Esophagus (tissue), 2 donors: Measurements from ENCODE around the gene CUX1. TPM values are rescaled to one million over a fixed set of nuclear protein-coding genes. Genes with fewer than 3 reads are reported as not detected.

Experiments used
- H3K27ac ChIP-seq, 2 donors: one replicate each; pipeline ENCODE4 v1.5.1; 2013; ENCODE audit warnings: low read depth in 2 of 2, mild to moderate bottlenecking in 2 of 2, inconsistent platforms in 1 of 2, low read length in 1 of 2, moderate library complexity in 1 of 2
- H3K27me3 ChIP-seq, 2 donors: one replicate each; pipeline ENCODE4 v1.6.1; 2013; ENCODE audit warnings: low read length in 2 of 2, control low read depth in 1 of 2, mild to moderate bottlenecking in 1 of 2; ENCODE audit not compliant: insufficient read depth in 2 of 2, control insufficient read depth in 1 of 2
- H3K36me3 ChIP-seq, 2 donors: one replicate each; pipeline ENCODE4 v1.6.1; 2013; ENCODE audit warnings: low read length in 1 of 2; ENCODE audit not compliant: control insufficient read depth in 2 of 2, insufficient read depth in 2 of 2
- H3K4me1 ChIP-seq, 2 donors: one replicate each; pipeline ENCODE4 v1.6.1; 2013; ENCODE audit warnings: low read length in 1 of 2; ENCODE audit not compliant: control insufficient read depth in 2 of 2, insufficient read depth in 2 of 2
- H3K4me3 ChIP-seq, 2 donors: one replicate each; pipeline ENCODE4 v1.5.1; 2013; ENCODE audit warnings: low read length in 2 of 2, mild to moderate bottlenecking in 2 of 2, low read depth in 1 of 2, moderate library complexity in 1 of 2
- H3K9me3 ChIP-seq, 2 donors: one replicate each; pipeline ENCODE4 v1.6.1; 2013; ENCODE audit warnings: mild to moderate bottlenecking in 2 of 2, low read depth in 1 of 2, low read length in 1 of 2, moderate library complexity in 1 of 2; ENCODE audit not compliant: control insufficient read depth in 2 of 2, insufficient read depth in 1 of 2
- WGBS, 2 donors: extraction: QIAGEN DNeasy Blood & Tissue Kit; methylation state at CpG; one replicate each; pipeline ENCODE4 v1.1.7; 2013; 5-methylcytosine and 5-hydroxymethylcytosine counted together
- polyA plus RNA-seq, 2 donors: library from polyadenylated mRNA; stranded (reverse); fragments of 200-250 nt; gene quantifications; one replicate each; pipeline ENCODE4 v1.2.3, GENCODE V29; 2013
- donor health status: healthy with polysubstance abuse.
- donor health status: Bipolar disorder and iron deficiency.

CUX1 gene
- polyA plus RNA-seq, 2 donors: 19.6 to 21.7 TPM

DNA sequence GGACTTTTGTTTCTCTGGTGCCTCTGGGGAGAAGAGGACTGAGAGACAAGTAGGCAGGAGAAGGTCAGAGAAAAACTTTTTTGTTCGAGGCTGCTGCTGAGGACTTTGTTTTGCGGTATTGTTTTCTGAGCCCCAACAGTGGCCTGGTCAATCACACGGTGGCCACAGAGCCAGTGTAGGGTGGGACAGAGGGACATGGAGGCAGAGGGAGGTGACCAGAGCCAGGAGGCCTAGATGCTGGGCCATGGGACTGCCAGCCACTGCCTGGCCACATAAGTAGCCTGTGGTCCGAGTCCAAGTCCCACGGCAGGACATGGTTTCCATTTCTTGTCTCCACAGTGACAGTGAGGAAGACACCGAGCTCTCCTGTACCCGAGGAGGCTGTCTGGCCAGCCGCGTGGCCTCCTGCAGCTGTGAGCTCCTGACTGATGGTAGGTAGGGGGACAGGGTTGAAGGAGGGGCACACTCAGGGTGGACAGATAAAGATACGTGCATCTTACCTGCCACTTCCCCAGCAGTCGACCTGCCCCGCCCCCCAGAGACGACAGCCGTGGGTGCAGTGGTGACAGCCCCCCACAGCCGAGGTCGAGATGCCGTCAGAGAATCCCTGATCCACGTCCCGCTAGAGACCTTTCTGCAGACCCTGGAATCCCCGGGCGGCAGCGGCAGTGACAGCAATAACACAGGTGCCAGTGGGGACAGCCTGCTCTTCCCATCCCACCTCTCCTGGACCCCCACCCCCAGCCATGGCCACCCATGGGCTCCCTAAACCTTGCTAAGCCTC lies 496.8 kb downstream of the CUX1 start:
- H3K27ac ChIP-seq: no peak overlapping the region
- H3K4me3 ChIP-seq: no peak overlapping the region
- no peaks in the 10 kb centered on the region for H3K27me3 ChIP-seq
- H3K36me3 ChIP-seq: peaks cover 0 to 3% of the 10 kb centered on the region in 2 donors
- whole genome bisulfite sequencing, 2 donors: 90 to 91% methylated on average over 22 of the region's 22 CpGs
- H3K4me1 ChIP-seq: no peaks in the 10 kb centered on the region
- no peaks in the 10 kb centered on the region for H3K9me3 ChIP-seq

DNA sequence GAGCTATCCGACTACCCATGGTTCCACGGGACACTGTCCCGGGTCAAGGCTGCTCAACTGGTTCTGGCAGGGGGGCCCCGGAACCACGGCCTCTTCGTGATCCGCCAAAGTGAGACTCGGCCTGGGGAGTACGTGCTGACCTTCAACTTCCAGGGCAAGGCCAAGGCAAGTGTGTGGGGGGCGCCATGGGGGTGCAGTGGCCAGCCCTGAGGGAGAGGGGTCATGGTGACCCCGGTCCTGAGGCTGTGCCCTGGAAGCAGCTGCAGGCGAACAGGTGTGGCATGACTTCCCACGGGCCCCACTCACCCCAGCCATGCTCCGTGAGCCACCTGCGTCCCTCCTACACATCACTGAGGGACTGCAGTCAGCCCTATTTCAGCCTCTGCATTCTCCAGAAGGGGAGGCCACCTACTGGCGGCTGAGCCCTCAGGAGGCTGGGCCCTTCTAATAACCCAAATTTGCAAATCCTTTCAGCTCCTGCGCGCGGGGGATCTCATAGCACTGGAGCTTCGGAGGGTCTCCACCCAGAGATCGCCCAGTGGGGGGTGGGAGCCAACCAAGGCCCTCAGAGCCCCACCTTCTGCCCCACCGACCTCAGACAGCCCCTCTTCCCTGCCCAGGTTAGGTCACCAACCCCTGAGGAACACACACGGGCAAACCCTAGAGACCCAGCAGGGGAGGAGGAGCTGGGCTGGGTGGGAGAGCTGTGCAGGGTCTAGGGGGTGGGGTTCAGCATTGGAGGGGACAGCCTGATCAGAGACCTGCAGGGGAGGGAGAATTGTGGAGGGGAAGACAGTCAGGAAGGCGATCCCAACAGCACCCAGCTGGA lies 500.0 kb downstream of the CUX1 start:
- 82 to 85% methylated on average over 22 to 24 of the region's 24 CpGs for WGBS, 2 donors
- Histone ChIP-seq H3K4me1 (peaks cover 0 to 7% of the 10 kb centered on the region in 2 donors), H3K27me3 (no peaks in the 10 kb centered on the region), H3K9me3 (no peaks in the 10 kb centered on the region), H3K4me3 (no peak overlapping the region), H3K36me3 (peaks cover 0 to 3% of the 10 kb centered on the region in 2 donors), H3K27ac (no peak overlapping the region)

DNA sequence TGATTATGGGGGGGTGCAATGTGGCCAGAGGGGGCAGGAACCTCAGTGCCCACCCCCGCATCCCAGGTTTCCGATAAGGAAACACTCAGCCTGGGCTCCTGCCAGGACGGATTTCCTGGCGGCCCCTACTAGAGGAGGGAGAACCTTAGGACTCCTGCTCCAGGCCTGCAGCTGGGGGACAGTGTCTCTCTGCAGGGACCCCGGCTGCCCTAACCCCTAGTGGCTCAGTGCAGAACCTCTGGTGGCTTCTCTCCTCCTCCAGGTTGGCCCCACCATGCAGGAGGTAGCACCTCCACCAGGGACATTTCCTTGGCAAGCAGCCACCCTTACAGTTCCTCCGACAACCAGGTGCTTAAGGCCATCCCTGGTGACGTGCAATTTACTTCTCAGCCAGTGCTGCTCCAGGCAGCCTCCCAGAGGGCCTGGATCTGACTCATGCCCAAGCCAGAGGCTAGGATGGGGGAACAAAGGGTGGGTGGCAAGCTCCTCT lies 501.1 kb downstream of the CUX1 start:
- WGBS, 2 donors: 61 to 64% methylated on average over 7 of the region's 7 CpGs
- H3K27me3 ChIP-seq: no peaks in the 10 kb centered on the region

DNA sequence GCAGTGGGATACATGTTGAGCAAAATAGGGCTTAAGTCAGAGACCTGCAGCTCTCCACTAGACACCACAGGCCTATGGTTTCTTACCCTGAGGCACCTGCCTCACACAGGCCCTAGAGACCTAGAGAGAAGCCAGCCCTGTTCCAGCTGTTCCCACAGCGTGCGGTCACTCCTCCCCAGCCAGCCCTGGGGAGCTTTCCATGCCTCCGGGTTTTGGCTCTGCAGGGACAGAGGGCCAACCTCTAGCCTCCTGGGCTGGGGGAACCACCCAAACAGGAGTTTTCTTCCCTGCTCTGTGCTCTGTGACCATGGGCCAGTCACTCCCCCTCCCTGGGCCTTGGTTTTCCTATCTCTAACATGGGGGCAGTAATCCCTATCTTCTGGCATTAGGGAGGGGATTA lies 502.2 kb downstream of the CUX1 start:
- Histone ChIP-seq H3K4me3 (no peak overlapping the region), H3K27ac (no peak overlapping the region), H3K9me3 (peaks cover 0 to 2% of the 10 kb centered on the region in 2 donors), H3K4me1 (peaks cover 0 to 7% of the 10 kb centered on the region in 2 donors), H3K36me3 (no peaks in the 10 kb centered on the region), H3K27me3 (no peaks in the 10 kb centered on the region)
- WGBS, 2 donors: 94 to 97% methylated on average over 3 of the region's 3 CpGs

More for the DNA sequence above, 501.1 kb downstream of the CUX1 start:
- Histone ChIP-seq H3K9me3 (no peaks in the 10 kb centered on the region), H3K4me3 (no peak overlapping the region), H3K4me1 (peaks cover 0 to 7% of the 10 kb centered on the region in 2 donors), H3K27ac (no peak overlapping the region), H3K36me3 (peaks cover 0 to 3% of the 10 kb centered on the region in 2 donors)

DNA sequence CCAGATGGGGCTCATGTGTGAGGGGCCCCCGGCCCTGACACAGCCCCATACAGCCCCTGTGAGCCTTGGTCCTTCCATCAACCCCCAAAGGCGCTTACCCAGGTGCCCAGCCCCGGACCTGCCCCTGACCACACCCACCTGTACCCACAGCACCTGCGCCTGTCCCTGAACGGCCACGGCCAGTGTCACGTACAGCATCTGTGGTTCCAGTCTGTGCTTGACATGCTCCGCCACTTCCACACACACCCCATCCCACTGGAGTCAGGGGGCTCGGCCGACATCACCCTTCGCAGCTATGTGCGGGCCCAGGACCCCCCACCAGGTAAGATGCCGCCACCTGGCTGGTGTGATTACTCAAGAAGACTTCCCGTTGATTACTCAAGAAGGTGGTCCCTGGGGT lies 502.8 kb downstream of the CUX1 start:
- WGBS, 2 donors: 94 to 95% methylated on average over 14 of the region's 14 CpGs
- no peaks in the 10 kb centered on the region for H3K27me3 ChIP-seq
- peaks cover 0 to 7% of the 10 kb centered on the region in 2 donors for H3K4me1 ChIP-seq
- no peaks in the 10 kb centered on the region for H3K36me3 ChIP-seq
- no peak overlapping the region for H3K4me3 ChIP-seq
- H3K9me3 ChIP-seq: peaks cover 0 to 2% of the 10 kb centered on the region in 2 donors
- no peak overlapping the region for H3K27ac ChIP-seq

DNA sequence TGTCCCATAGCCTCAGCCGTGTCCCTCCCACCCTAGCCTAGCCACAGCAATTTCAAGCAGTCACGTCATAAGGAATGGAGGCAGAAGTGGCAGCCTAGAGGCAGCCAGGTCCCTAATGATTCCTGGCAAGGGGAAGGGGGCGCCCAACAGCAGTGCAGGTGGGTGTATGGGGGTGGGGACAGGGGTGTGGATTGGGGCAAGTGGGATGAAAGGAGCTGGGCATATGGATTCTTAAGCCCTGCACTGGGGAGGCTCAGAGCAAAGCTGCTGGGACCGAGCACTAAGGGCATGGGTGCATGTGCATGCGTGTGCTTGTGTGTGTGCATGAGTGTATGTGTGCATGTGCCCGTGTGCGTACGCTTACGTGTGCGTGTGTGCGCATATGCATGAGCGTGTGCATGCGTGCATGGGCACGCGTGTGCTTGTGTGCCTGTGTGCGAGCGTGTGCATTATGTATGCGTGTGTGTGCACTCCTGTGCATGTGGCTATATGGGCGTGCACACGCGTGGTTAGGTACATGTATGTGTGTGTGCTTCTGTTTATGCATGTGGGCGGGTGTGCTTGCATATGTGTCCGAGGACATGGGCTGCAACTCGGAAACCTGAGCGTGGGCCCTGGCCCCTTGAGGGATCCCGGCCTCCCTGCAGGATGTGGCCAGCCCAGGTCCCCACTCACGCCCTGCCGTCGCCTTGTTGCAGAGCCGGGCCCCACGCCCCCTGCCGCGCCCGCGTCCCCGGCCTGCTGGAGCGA lies 503.4 kb downstream of the CUX1 start:
- Histone ChIP-seq H3K9me3 (peaks cover 0 to 2% of the 10 kb centered on the region in 2 donors), H3K4me1 (peaks cover 0 to 7% of the 10 kb centered on the region in 2 donors), H3K36me3 (no peaks in the 10 kb centered on the region), H3K27me3 (no peaks in the 10 kb centered on the region), H3K27ac (no peak overlapping the region), H3K4me3 (no peak overlapping the region)
- WGBS, 2 donors: 74 to 77% methylated on average over 35 to 37 of the region's 37 CpGs

DNA sequence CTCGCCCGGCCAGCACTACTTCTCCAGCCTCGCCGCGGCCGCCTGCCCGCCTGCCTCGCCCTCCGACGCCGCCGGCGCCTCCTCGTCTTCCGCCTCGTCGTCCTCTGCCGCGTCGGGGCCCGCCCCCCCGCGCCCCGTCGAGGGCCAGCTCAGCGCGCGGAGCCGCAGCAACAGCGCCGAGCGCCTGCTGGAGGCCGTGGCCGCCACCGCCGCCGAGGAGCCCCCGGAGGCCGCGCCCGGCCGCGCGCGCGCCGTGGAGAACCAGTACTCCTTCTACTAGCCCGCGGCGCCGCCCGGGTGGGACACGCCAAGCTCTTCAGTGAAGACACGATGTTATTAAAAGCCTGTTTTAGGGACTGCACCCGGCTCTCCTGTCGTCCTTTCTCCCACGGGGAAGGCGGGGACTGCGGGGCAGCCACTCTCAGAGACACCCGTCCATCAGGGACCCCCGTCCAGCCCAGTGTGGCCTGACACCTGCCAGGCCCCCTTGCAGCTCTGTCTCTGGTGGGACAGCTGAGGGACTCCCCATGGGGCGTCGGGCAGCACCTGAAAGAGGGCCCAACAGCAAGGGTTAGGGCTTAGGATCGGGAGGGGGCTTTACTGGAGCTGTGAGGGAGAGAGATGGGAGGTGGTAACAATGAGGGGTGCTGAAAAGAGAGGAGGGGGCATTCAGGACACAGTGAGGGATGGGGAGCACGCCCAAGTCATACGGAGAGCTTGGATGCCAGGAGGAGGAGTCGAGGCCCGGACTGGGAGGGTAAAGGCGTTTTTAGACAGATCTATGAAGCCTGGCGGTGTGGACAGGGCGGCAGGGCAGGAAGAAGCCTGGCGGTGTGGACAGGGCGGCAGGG lies 504.1 kb downstream of the CUX1 start:
- H3K9me3 ChIP-seq: peaks cover 0 to 2% of the 10 kb centered on the region in 2 donors
- H3K27me3 ChIP-seq: no peaks in the 10 kb centered on the region
- peak overlapping the region; percentile 14 to 50 for H3K27ac ChIP-seq
- H3K4me1 ChIP-seq: peaks cover 0 to 7% of the 10 kb centered on the region in 2 donors
- no peaks in the 10 kb centered on the region for H3K36me3 ChIP-seq
- peak overlapping the region; percentile 15 to 28 for H3K4me3 ChIP-seq
- WGBS, 2 donors: 30 to 33% methylated on average over 65 to 73 of the region's 73 CpGs

DNA sequence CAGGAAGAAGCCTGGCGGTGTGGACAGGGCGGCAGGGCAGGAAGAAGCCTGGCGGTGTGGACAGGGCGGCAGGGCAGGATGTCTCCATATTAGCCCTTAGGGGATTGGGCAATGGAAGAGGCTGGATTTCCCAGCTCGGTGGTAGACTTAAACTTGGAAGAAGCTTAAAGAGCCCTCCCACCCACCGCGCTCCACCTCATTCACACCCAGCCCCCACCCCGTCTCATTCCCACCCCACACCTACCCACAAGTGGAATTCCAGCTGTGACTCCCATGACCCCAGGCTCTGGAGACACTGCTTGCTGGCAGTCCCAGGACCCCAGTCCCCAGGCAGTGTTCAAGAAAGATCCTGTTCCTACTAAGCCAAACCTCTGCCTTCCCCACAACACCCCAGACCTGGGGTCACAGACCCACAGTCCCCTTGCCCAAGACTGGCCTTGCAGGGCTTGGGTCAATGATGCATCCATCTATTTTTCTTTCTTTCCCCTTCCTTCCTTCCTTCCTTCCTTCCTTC lies 504.8 kb downstream of the CUX1 start:
- Histone ChIP-seq H3K36me3 (no peaks in the 10 kb centered on the region), H3K4me1 (peaks cover 0 to 7% of the 10 kb centered on the region in 2 donors), H3K9me3 (peaks cover 0 to 2% of the 10 kb centered on the region in 2 donors), H3K4me3 (no peak overlapping the region), H3K27me3 (no peaks in the 10 kb centered on the region), H3K27ac (no peak overlapping the region)
- WGBS, 2 donors: 58 to 75% methylated on average over 5 to 8 of the region's 8 CpGs
